SK-N-SH (cell line): ENCODE measurements around the gene ZBTB46. TPM values are rescaled to one million over a fixed set of nuclear protein-coding genes. Genes with fewer than 3 reads are reported as not detected.

Experiments
- CTCF ChIA-PET: fragments of 300-600, 350-600 bp; formaldehyde crosslinking; extraction: SDS; loops from one replicate; lab custom pipeline; 2021; lab: Yijun Ruan, JAX
- POLR2A ChIA-PET: fragments of 350-600 bp; sonication (Branson Sonifier 250); formaldehyde crosslinking; extraction: SDS; loops from one replicate; lab custom pipeline; 2020; ENCODE audit warnings: antibody characterized with exemption, inconsistent platforms; lab: Yijun Ruan, JAX
- DNase-seq: peaks from one replicate; pipeline ENCODE4 v3.0.0; 2012
- H2AFZ ChIP-seq: fragments of 200-600 bp; sonication (generic); 2 replicates; pipeline ENCODE4 v1.8.1; 2016; ENCODE audit warnings: antibody characterized with exemption, mild to moderate bottlenecking, low read depth
- H3F3A ChIP-seq: fragments of 200-600 bp; sonication (generic); replicated peaks from 2 replicates; pipeline ENCODE3; 2016; ENCODE audit warnings: antibody characterized with exemption, mild to moderate bottlenecking; ENCODE audit not compliant: insufficient read depth
- H3K27ac ChIP-seq, 2 experiments: fragments of 200-500 bp in 1 of 2; fragments of 200-600 bp in 1 of 2; sonication (Bioruptor generic) in 1 of 2; sonication (generic), shearing (Covaris generic) in 1 of 2; 2 replicates each; pipeline versions ENCODE4 v1.5.1 to v1.6.1; 2014 to 2016; ENCODE audit warnings: low read depth in 2 of 2, inconsistent platforms in 1 of 2, low read length in 1 of 2, mild to moderate bottlenecking in 1 of 2, mixed read lengths in 1 of 2
- H3K27me3 ChIP-seq: fragments of 200-600 bp; sonication (generic), shearing (Covaris generic); 2 replicates; pipeline ENCODE4 v1.6.1; 2016; ENCODE audit warnings: mixed run types; ENCODE audit not compliant: insufficient read depth
- H3K36me3 ChIP-seq, 2 experiments: fragments of 200-500 bp in 1 of 2; fragments of 200-600 bp in 1 of 2; sonication (Bioruptor generic) in 1 of 2; sonication (generic) in 1 of 2; replicated peaks in 1 of 2; 2 replicates each; pipeline versions ENCODE3 to v1.5.1; 2014 to 2016; ENCODE audit warnings: low read length in 1 of 2, mild to moderate bottlenecking in 1 of 2; ENCODE audit not compliant: insufficient read depth in 2 of 2, control insufficient read depth in 1 of 2
- H3K4me1 ChIP-seq, 2 experiments: fragments of 200-500 bp in 1 of 2; fragments of 200-600 bp in 1 of 2; sonication (Bioruptor generic) in 1 of 2; sonication (generic), shearing (Covaris generic) in 1 of 2; 2 replicates each; pipeline versions ENCODE4 v1.5.1 to v1.6.1; 2014 to 2016; ENCODE audit warnings: low read depth in 1 of 2, low read length in 1 of 2, mixed run types in 1 of 2; ENCODE audit not compliant: insufficient read depth in 2 of 2, control insufficient read depth in 1 of 2
- H3K4me2 ChIP-seq: fragments of 200-600 bp; sonication (generic), shearing (Covaris generic); 2 replicates; pipeline ENCODE4 v1.6.1; 2017; ENCODE audit warnings: mixed run types
- H3K4me3 ChIP-seq, 2 experiments: fragments of 200-500 bp in 1 of 2; fragments of 200-600 bp in 1 of 2; sonication (Bioruptor generic) in 1 of 2; sonication (generic), shearing (Covaris generic) in 1 of 2; 2 replicates each; pipeline versions ENCODE4 v1.5.1 to v1.8.1; 2014 to 2016; ENCODE audit warnings: low read depth in 2 of 2, inconsistent platforms in 1 of 2, low read length in 1 of 2, mild to moderate bottlenecking in 1 of 2, mixed read lengths in 1 of 2, moderate library complexity in 1 of 2
- H3K79me2 ChIP-seq: fragments of 200-600 bp; sonication (generic); 2 replicates; pipeline ENCODE4 v1.8.1; 2017; ENCODE audit warnings: mild to moderate bottlenecking; ENCODE audit not compliant: insufficient read depth
- H3K9ac ChIP-seq: fragments of 200-600 bp; sonication (generic); 2 replicates; pipeline ENCODE4 v1.6.1; 2017; ENCODE audit warnings: mixed run types
- H3K9me2 ChIP-seq: fragments of 200-600 bp; sonication (generic); 2 replicates; pipeline ENCODE4 v1.6.1; 2017; ENCODE audit warnings: mixed run types
- H3K9me3 ChIP-seq: fragments of 200-600 bp; sonication (generic); 2 replicates; pipeline ENCODE4 v1.6.1; 2017; ENCODE audit warnings: mixed run types, mild to moderate bottlenecking, moderate library complexity
- H4K20me1 ChIP-seq: fragments of 200-600 bp; sonication (generic); 2 replicates; pipeline ENCODE4 v1.6.1; 2017; ENCODE audit warnings: mild to moderate bottlenecking, mixed run types; ENCODE audit not compliant: insufficient read depth
- EP300 ChIP-seq, 2 experiments: IDR thresholded peaks; 2 replicates each; pipeline versions ENCODE4 v1.4.0 to v1.6.1; 2012; ENCODE audit warnings: borderline replicate concordance in 1 of 2, low read depth in 1 of 2, low read length in 1 of 2
- FOSL2 ChIP-seq: IDR thresholded peaks from 2 replicates; pipeline ENCODE4 v1.4.0; 2012; ENCODE audit warnings: low read depth, mild to moderate bottlenecking, moderate library complexity, borderline replicate concordance
- FOXM1 ChIP-seq: IDR thresholded peaks from 2 replicates; pipeline ENCODE4 v1.4.0; 2012; ENCODE audit warnings: low read depth, mild to moderate bottlenecking
- GABPA ChIP-seq: IDR thresholded peaks from 2 replicates; pipeline ENCODE4 v1.4.0; 2012; ENCODE audit warnings: low read depth, mild to moderate bottlenecking
- GATA2 ChIP-seq: sonication (generic); formaldehyde crosslinking; IDR thresholded peaks from 2 replicates; pipeline ENCODE4 v1.5.0; 2020; ENCODE audit warnings: mild to moderate bottlenecking, missing genetic modification reagents
- JUND ChIP-seq: IDR thresholded peaks from 2 replicates; pipeline ENCODE4 v1.4.0; 2012
- MEF2A ChIP-seq: IDR thresholded peaks from 2 replicates; pipeline ENCODE4 v1.4.0; 2012; ENCODE audit warnings: low read depth, borderline replicate concordance
- MXI1 ChIP-seq: IDR thresholded peaks from 2 replicates; pipeline ENCODE4 v1.6.1; 2012; ENCODE audit warnings: mild to moderate bottlenecking, low read depth, low read length, improper control_type of control experiment
- NRF1 ChIP-seq: IDR thresholded peaks from 2 replicates; pipeline ENCODE4 v1.6.1; 2012; ENCODE audit warnings: low read depth, mild to moderate bottlenecking, low read length
- POLR2AphosphoS5 ChIP-seq: IDR thresholded peaks from 2 replicates; pipeline ENCODE4 v1.6.1; 2012; ENCODE audit warnings: low read depth, low read length
- RXRA ChIP-seq: IDR thresholded peaks from 2 replicates; pipeline ENCODE4 v1.4.0; 2012; ENCODE audit warnings: low read depth, mild to moderate bottlenecking, borderline replicate concordance
- WGBS: methylation state at CpG from one replicate; pipeline ENCODE4 v1.1.6; 2017; ENCODE audit warnings: low lambda C conversion rate; 5-methylcytosine and 5-hydroxymethylcytosine counted together
- polyA plus RNA-seq, 3 experiments: library from polyadenylated mRNA; depleted of rRNA; stranded (reverse); fragments of >200 nt; gene quantifications; 2 replicates each; pipeline ENCODE4 v1.2.3, GENCODE V29; 2012
- TF ChIP-seq, protein P1 (sequence below): fragments of 200-600 bp; sonication (generic); IDR thresholded peaks from 2 replicates; pipeline ENCODE4 v1.6.1; 2017; ENCODE audit warnings: antibody characterized with exemption, mild to moderate bottlenecking, moderate library complexity
- TF ChIP-seq, protein P2 (sequence below): IDR thresholded peaks from 2 replicates; pipeline ENCODE4; 2012
- TF ChIP-seq, protein P3 (sequence below): IDR thresholded peaks from 2 replicates; pipeline ENCODE4 v1.4.0; 2012; ENCODE audit warnings: low read depth
- TF ChIP-seq, protein P4 (sequence below): IDR thresholded peaks from 2 replicates; pipeline ENCODE4 v1.6.1; 2012; ENCODE audit warnings: mild to moderate bottlenecking, low read depth, low read length, moderate library complexity
- TF ChIP-seq, protein P5 (sequence below): fragments of 150-350 bp; IDR thresholded peaks from 2 replicates; pipeline ENCODE4 v1.6.1; 2017; ENCODE audit warnings: antibody characterized with exemption, low read length, low read depth, borderline replicate concordance
- TF ChIP-seq, protein P6 (sequence below): IDR thresholded peaks from 2 replicates; pipeline ENCODE4 v1.4.0; 2012; ENCODE audit warnings: low read depth, borderline replicate concordance

ZBTB46 gene
- polyA plus RNA-seq, 1 of the 3 experiments (the other 2 are of a cell fraction) = 0.15 TPM

DNA sequence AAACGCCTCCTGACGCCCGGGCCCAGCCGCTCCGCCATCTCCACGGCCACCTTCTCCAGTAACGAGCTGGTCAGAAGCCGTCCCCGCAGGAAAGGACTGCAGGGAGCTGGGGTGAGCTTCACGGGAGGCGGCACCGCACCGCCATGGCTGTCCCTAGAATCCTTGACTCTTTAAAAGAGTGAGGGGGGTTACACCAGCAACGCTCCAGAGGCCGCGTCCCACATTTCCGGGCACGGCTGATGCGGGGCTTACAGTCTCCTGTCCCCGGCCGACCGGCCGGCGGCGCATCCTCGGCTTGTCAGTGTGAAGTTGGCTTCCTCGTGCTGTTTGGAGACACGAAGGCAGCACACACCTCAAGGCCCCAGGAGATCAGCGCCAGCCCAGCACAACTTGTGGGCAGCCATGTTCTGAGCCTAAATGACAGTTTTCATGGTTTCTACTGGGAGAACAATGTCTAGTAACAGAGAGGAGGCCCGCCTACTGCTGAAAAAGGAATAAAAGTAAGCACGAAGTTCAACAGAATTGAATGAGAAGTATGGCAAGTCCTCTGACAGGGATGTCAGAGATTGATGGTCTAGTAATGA is 61.1 kb downstream of the ZBTB46 start:
- WGBS = 86% methylated on average over 19 of the region's 31 CpGs
- Histone ChIP-seq H3K27ac (no peak overlapping the region), H3K9me2 (no peaks in the 10 kb centered on the region), H3K4me2 (no peak overlapping the region), H3K9ac (no peak overlapping the region), H2AFZ (no peak overlapping the region), H3F3A (no peaks in the 10 kb centered on the region), H3K27me3 (no peaks in the 10 kb centered on the region), H3K4me1 (peaks cover 0 to 4% of the 10 kb centered on the region in 2 experiments; a peak in 1 of 4 replicates), H3K9me3 (no peaks in the 10 kb centered on the region), H3K4me3 (no peak overlapping the region), H3K79me2 (no peaks in the 10 kb centered on the region), H4K20me1 (no peaks in the 10 kb centered on the region), H3K36me3 (no peaks in the 10 kb centered on the region)
- POLR2A ChIA-PET = no interaction called here
- DNase-seq = no peak
- CTCF ChIA-PET = interaction anchor here (0.9 kb wide), 1 partner anchor 203 kb away, joined by 3 read pairs; no protein-coding TSS in a partner anchor
- TF ChIP-seq GABPA = no peak
- TF ChIP-seq RXRA = no peak
- TF ChIP-seq GATA2 = no peak
- TF ChIP-seq POLR2AphosphoS5 = no peak
- TF ChIP-seq MEF2A = no peak
- TF ChIP-seq, protein P1, sequence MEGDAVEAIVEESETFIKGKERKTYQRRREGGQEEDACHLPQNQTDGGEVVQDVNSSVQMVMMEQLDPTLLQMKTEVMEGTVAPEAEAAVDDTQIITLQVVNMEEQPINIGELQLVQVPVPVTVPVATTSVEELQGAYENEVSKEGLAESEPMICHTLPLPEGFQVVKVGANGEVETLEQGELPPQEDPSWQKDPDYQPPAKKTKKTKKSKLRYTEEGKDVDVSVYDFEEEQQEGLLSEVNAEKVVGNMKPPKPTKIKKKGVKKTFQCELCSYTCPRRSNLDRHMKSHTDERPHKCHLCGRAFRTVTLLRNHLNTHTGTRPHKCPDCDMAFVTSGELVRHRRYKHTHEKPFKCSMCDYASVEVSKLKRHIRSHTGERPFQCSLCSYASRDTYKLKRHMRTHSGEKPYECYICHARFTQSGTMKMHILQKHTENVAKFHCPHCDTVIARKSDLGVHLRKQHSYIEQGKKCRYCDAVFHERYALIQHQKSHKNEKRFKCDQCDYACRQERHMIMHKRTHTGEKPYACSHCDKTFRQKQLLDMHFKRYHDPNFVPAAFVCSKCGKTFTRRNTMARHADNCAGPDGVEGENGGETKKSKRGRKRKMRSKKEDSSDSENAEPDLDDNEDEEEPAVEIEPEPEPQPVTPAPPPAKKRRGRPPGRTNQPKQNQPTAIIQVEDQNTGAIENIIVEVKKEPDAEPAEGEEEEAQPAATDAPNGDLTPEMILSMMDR = no peak
- no peak for TF ChIP-seq MXI1
- TF ChIP-seq NRF1 = no peak
- TF ChIP-seq, protein P2, sequence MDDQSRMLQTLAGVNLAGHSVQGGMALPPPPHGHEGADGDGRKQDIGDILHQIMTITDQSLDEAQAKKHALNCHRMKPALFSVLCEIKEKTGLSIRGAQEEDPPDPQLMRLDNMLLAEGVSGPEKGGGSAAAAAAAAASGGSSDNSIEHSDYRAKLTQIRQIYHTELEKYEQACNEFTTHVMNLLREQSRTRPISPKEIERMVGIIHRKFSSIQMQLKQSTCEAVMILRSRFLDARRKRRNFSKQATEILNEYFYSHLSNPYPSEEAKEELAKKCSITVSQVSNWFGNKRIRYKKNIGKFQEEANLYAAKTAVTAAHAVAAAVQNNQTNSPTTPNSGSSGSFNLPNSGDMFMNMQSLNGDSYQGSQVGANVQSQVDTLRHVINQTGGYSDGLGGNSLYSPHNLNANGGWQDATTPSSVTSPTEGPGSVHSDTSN = no peak
- TF ChIP-seq, protein P3, sequence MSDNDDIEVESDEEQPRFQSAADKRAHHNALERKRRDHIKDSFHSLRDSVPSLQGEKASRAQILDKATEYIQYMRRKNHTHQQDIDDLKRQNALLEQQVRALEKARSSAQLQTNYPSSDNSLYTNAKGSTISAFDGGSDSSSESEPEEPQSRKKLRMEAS = no peak
- TF ChIP-seq FOSL2 = no peak

DNA sequence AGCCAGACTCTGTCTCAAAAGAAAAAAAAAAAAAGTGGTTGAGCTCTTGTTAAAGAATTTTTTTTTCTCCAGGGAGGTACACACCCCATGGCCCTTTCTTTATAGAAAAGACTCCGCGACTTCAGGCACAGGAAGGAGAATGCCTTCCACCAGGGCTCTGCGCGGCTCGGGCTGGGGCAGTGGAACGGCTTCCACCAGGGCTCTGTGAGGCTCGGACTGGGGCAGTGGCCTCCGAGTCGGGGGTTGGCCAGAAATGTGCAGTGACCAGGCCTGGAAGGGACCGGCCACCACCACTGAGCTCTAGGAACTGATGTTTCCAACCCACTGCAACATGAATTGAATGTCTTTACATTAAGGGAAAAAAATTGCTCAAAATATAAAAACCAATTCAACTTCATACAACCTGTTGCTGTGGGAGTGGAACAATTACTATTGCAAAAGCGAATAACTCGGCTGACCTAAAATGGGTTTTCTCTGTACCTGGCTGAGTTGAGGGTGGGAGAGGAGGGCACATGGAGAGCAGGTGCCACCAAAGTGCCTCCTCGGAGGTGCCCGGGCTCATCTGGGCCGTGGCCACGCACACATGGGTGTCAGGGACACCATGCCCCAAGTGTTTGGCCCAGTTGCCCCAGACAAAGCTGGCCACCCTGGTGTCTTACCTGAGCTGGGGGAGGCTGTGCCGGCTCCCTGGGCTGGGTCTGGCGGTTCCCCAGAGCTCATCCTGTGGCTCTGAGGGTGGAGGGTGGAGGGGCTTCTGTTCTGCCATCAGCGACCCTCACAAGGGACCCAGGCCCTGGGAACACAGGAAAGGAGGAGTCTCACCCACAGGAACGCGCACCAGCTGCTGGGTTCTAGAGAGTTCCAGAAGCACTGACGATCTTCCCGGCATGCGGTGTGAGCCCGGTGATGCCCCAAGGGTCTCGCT is 62.2 kb downstream of the ZBTB46 start:
- POLR2A ChIA-PET = no interaction called here
- no peak overlapping the region for H3K27ac ChIP-seq
- no peaks in the 10 kb centered on the region for H3K4me1 ChIP-seq
- no peak overlapping the region for H3K4me3 ChIP-seq
- no peak overlapping the region for H3K9ac ChIP-seq
- H3K9me3 ChIP-seq = no peaks in the 10 kb centered on the region
- CTCF ChIA-PET = interaction anchor here (0.9 kb wide), 2 partner anchors 17 to 204 kb away, joined by 3 read pairs; no protein-coding TSS in a partner anchor
- WGBS = 82% methylated on average over 17 of the region's 26 CpGs
- H3K9me2 ChIP-seq = no peaks in the 10 kb centered on the region
- no peak for DNase-seq
- no peaks in the 10 kb centered on the region for H3F3A ChIP-seq
- no peak overlapping the region for H3K4me2 ChIP-seq
- no peaks in the 10 kb centered on the region for H3K27me3 ChIP-seq
- H3K79me2 ChIP-seq = no peaks in the 10 kb centered on the region
- no peaks in the 10 kb centered on the region for H4K20me1 ChIP-seq
- no peak overlapping the region for H2AFZ ChIP-seq
- no peaks in the 10 kb centered on the region for H3K36me3 ChIP-seq
- no peak for TF ChIP-seq POLR2AphosphoS5
- TF ChIP-seq NRF1 = no peak
- TF ChIP-seq, protein P4, sequence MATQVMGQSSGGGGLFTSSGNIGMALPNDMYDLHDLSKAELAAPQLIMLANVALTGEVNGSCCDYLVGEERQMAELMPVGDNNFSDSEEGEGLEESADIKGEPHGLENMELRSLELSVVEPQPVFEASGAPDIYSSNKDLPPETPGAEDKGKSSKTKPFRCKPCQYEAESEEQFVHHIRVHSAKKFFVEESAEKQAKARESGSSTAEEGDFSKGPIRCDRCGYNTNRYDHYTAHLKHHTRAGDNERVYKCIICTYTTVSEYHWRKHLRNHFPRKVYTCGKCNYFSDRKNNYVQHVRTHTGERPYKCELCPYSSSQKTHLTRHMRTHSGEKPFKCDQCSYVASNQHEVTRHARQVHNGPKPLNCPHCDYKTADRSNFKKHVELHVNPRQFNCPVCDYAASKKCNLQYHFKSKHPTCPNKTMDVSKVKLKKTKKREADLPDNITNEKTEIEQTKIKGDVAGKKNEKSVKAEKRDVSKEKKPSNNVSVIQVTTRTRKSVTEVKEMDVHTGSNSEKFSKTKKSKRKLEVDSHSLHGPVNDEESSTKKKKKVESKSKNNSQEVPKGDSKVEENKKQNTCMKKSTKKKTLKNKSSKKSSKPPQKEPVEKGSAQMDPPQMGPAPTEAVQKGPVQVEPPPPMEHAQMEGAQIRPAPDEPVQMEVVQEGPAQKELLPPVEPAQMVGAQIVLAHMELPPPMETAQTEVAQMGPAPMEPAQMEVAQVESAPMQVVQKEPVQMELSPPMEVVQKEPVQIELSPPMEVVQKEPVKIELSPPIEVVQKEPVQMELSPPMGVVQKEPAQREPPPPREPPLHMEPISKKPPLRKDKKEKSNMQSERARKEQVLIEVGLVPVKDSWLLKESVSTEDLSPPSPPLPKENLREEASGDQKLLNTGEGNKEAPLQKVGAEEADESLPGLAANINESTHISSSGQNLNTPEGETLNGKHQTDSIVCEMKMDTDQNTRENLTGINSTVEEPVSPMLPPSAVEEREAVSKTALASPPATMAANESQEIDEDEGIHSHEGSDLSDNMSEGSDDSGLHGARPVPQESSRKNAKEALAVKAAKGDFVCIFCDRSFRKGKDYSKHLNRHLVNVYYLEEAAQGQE = no peak
- TF ChIP-seq, protein P5, sequence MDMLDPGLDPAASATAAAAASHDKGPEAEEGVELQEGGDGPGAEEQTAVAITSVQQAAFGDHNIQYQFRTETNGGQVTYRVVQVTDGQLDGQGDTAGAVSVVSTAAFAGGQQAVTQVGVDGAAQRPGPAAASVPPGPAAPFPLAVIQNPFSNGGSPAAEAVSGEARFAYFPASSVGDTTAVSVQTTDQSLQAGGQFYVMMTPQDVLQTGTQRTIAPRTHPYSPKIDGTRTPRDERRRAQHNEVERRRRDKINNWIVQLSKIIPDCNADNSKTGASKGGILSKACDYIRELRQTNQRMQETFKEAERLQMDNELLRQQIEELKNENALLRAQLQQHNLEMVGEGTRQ = no peak
- TF ChIP-seq, protein P6, sequence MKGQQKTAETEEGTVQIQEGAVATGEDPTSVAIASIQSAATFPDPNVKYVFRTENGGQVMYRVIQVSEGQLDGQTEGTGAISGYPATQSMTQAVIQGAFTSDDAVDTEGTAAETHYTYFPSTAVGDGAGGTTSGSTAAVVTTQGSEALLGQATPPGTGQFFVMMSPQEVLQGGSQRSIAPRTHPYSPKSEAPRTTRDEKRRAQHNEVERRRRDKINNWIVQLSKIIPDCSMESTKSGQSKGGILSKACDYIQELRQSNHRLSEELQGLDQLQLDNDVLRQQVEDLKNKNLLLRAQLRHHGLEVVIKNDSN = no peak
- no peak for TF ChIP-seq JUND
- no peak for TF ChIP-seq EP300 (IDR thresholded peaks at IDR 0.05; ENCODE audit: borderline replicate concordance in 1 of 2, low read depth in 1 of 2, low read length in 1 of 2)
- TF ChIP-seq FOXM1 = no peak
